HepG2 (cell line): ENCODE results near the gene QRICH2. TPM values are rescaled to one million over a fixed set of nuclear protein-coding genes. Genes with fewer than 3 reads are reported as not detected.
A peak's percentile ranks its signal among the peaks of the same experiment; 100 is the strongest.

ENCODE experiments used
- AHR ChIP-seq: IDR thresholded peaks from 2 replicates; pipeline ENCODE4 v1.6.1; 2018; ENCODE audit warnings: missing genetic modification reagents, missing compliant biosample characterization
- HMG20B ChIP-seq: conservative IDR thresholded peaks from 2 replicates; pipeline ENCODE4 v1.6.1; 2016; ENCODE audit warnings: missing genetic modification reagents, missing compliant biosample characterization
- HNF1A ChIP-seq, 2 experiments: sonication (generic) in 1 of 2; formaldehyde crosslinking in 1 of 2; IDR thresholded peaks; 2 replicates each; pipeline versions ENCODE4 v1.4.0 to v1.6.1; 2016 to 2020; ENCODE audit warnings: borderline replicate concordance in 1 of 2, low read depth in 1 of 2, mild to moderate bottlenecking in 1 of 2, missing genetic modification reagents in 1 of 2
- NAIF1 ChIP-seq: sonication (generic); formaldehyde crosslinking; IDR thresholded peaks from 2 replicates; pipeline ENCODE4 v1.5.0; 2020; ENCODE audit warnings: mild to moderate bottlenecking, missing genetic modification reagents, borderline replicate concordance
- NKX3-1 ChIP-seq: sonication (generic); formaldehyde crosslinking; IDR thresholded peaks from 2 replicates; pipeline ENCODE4 v1.5.0; 2020; ENCODE audit warnings: missing genetic modification reagents
- NR3C1 ChIP-seq: sonication (generic); formaldehyde crosslinking; IDR thresholded peaks from 2 replicates; pipeline ENCODE4 v1.4.0; 2020; ENCODE audit warnings: missing genetic modification reagents
- PTBP1 ChIP-seq: fragments of 200-400 bp; formaldehyde crosslinking; IDR thresholded peaks from 2 replicates; pipeline ENCODE4 v1.6.1; 2018; ENCODE audit warnings: low read length, low read depth; ENCODE audit not compliant: poor library complexity, severe bottlenecking
- RERE ChIP-seq: IDR thresholded peaks from 2 replicates; pipeline ENCODE4 v1.6.1; 2016; ENCODE audit warnings: low read depth, missing genetic modification reagents, missing compliant biosample characterization
- SNAPC2 ChIP-seq: sonication (generic); formaldehyde crosslinking; IDR thresholded peaks from 2 replicates; pipeline ENCODE4 v1.8.1; 2022; ENCODE audit warnings: mild to moderate bottlenecking, missing genetic modification reagents
- SOX13 ChIP-seq, 3 experiments: fragments of 450-650 bp in 1 of 3; sonication (generic) in 1 of 3; formaldehyde crosslinking in 1 of 3; IDR thresholded peaks in 2 of 3; conservative IDR thresholded peaks in 1 of 3; 2 replicates each; pipeline versions ENCODE4 v1.5.0 to v1.6.1; 2016 to 2020; ENCODE audit warnings: antibody characterized with exemption in 1 of 3, mild to moderate bottlenecking in 1 of 3, missing compliant biosample characterization in 1 of 3, missing genetic modification reagents in 1 of 3, moderate library complexity in 1 of 3
- ZFP36L2 ChIP-seq: sonication (generic); formaldehyde crosslinking; IDR thresholded peaks from 2 replicates; pipeline ENCODE4 v1.4.0; 2020; ENCODE audit warnings: missing genetic modification reagents
- ZNF20 ChIP-seq: sonication (generic); formaldehyde crosslinking; IDR thresholded peaks from 2 replicates; pipeline ENCODE4 v1.4.0; 2020; ENCODE audit warnings: mild to moderate bottlenecking, moderate library complexity, missing genetic modification reagents
- ZNF543 ChIP-seq: sonication (generic); formaldehyde crosslinking; IDR thresholded peaks from 2 replicates; pipeline ENCODE4 v1.4.0; 2020; ENCODE audit warnings: mild to moderate bottlenecking, missing genetic modification reagents
- ZNF562 ChIP-seq: sonication (generic); formaldehyde crosslinking; IDR thresholded peaks from 2 replicates; pipeline ENCODE4 v1.8.0; 2022; ENCODE audit warnings: missing genetic modification reagents, borderline replicate concordance
- ZNF678 ChIP-seq: sonication (generic); formaldehyde crosslinking; IDR thresholded peaks from 2 replicates; pipeline ENCODE4 v1.4.0; 2020; ENCODE audit warnings: mild to moderate bottlenecking, missing genetic modification reagents
- polyA plus RNA-seq, 8 experiments: library from polyadenylated mRNA; depleted of rRNA in 3 of 8; stranded (reverse) in 7 of 8; unstranded in 1 of 8; fragments of >200 nt; fragmentation: Illumina TruSeq in 4 of 8; extraction: Trizol in 4 of 8; gene quantifications; 2 replicates each; pipeline versions ENCODE4 v1.2.1 to v1.2.3, GENCODE V29; 2011 to 2016; ENCODE audit warnings: low read depth in 4 of 8, missing spikeins in 1 of 8, mixed read lengths in 1 of 8; ENCODE audit not compliant: insufficient read depth in 1 of 8
- total RNA-seq, 5 experiments: library from RNA; depleted of rRNA; stranded (reverse); fragments of >200 nt; fragmentation: Illumina TruSeq; extraction: Trizol; gene quantifications; 2 replicates each; pipeline ENCODE4 v1.2.3, GENCODE V29; 2016; ENCODE audit warnings: low read depth in 1 of 5
- TF ChIP-seq, protein P1 (sequence below): sonication (generic); formaldehyde crosslinking; IDR thresholded peaks from 2 replicates; pipeline ENCODE4 v1.4.0; 2020; ENCODE audit warnings: missing genetic modification reagents

QRICH2 gene
- total and polyA plus RNA-seq, 2 of the 13 experiments (the other 11 are each of a cell fraction or from before 2014, with no cell fraction given) = 3.7 to 5.7 TPM

- TF ChIP-seq ZNF562 (no peak), ZNF20 (no peak), SOX13 (IDR thresholded peaks at IDR 0.05) (peak; percentile 31; the same call in 1 of the 2 replicates), SOX13 (CRISPR knock-in tag; conservative IDR thresholded peaks at IDR 0.05 in 1 of 2, IDR thresholded peaks at IDR 0.05 in 1 of 2) (peak in 1 of 2 experiments; percentile 81; a peak in 1 of 4 replicates), ZFP36L2 (CRISPR knock-in tag) (no peak), AHR (CRISPR knock-in tag) (peak; percentile 87), ZNF543 (CRISPR knock-in tag) (no peak), PTBP1 (no peak), HMG20B (peak; percentile 86), SNAPC2 (CRISPR knock-in tag) (no peak), RERE (CRISPR knock-in tag) (peak; percentile 81), NKX3-1 (no peak), ZNF678 (CRISPR knock-in tag) (no peak), NAIF1 (no peak), NR3C1 (CRISPR knock-in tag) (no peak), HNF1A (IDR thresholded peaks at IDR 0.05; ENCODE audit: low read depth) (peak; percentile 57; the same call in 1 of the 2 replicates), HNF1A (CRISPR knock-in tag; IDR thresholded peaks at IDR 0.05; ENCODE audit: borderline replicate concordance) (peak; percentile 49; the same call in 1 of the 2 replicates)
- TF ChIP-seq, protein P1, sequence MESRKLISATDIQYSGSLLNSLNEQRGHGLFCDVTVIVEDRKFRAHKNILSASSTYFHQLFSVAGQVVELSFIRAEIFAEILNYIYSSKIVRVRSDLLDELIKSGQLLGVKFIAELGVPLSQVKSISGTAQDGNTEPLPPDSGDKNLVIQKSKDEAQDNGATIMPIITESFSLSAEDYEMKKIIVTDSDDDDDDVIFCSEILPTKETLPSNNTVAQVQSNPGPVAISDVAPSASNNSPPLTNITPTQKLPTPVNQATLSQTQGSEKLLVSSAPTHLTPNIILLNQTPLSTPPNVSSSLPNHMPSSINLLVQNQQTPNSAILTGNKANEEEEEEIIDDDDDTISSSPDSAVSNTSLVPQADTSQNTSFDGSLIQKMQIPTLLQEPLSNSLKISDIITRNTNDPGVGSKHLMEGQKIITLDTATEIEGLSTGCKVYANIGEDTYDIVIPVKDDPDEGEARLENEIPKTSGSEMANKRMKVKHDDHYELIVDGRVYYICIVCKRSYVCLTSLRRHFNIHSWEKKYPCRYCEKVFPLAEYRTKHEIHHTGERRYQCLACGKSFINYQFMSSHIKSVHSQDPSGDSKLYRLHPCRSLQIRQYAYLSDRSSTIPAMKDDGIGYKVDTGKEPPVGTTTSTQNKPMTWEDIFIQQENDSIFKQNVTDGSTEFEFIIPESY = peak; percentile 73
Measured at GRCh38 chr17:76252040-76252954, 55.8 kb downstream of the QRICH2 start (continued).
